Left kidney (tissue), 2 donors: ENCODE data around the gene RERE. TPM values are rescaled to one million over a fixed set of nuclear protein-coding genes. Genes with fewer than 3 reads are reported as not detected.

Experiments used
- DNase-seq: peaks from one replicate; pipeline ENCODE4 v3.0.0-alpha.2; 2013
- polyA plus RNA-seq: library from polyadenylated mRNA; unstranded; fragments of 120-200 nt; gene quantifications from one replicate; pipeline ENCODE4 v1.2.1, GENCODE V29; 2013; ENCODE audit not compliant: insufficient read length

RERE gene
- polyA plus RNA-seq, 1 donor: 163 TPM

- no peak for DNase-seq
Observed at GRCh38 chr1:8330271-8331125, 486.9 kb downstream of the RERE start.

- DNase-seq: no peak
Observed at GRCh38 chr1:8329858-8330257, 487.6 kb downstream of the RERE start.

GRCh38 chr1:8329439-8329838 lies 488.0 kb downstream of the RERE start:
- no peak for DNase-seq

GRCh38 chr1:8328271-8328670 lies 489.2 kb downstream of the RERE start:
- DNase-seq: no peak

- no peak for DNase-seq
Observed at GRCh38 chr1:8326265-8326664, 491.2 kb downstream of the RERE start.

GRCh38 chr1:8325771-8326170 lies 491.7 kb downstream of the RERE start:
- DNase-seq: no peak

GRCh38 chr1:8324176-8324810 lies 493.1 kb downstream of the RERE start:
- no peak for DNase-seq

- DNase-seq: no peak
Observed at GRCh38 chr1:8323706-8324105, 493.7 kb downstream of the RERE start.

GRCh38 chr1:8321612-8322011 lies 495.8 kb downstream of the RERE start:
- DNase-seq: no peak

- DNase-seq: no peak
Observed at GRCh38 chr1:8318436-8318835, 499.0 kb downstream of the RERE start.

- DNase-seq: peak; percentile 67
Observed at GRCh38 chr1:8317647-8318381, 499.6 kb downstream of the RERE start, which contains the start of gene SLC45A1. Gene SLC45A1, plus strand, starts transcription at chr1:8318114. Its CDS starts 6,216 bp downstream, at chr1:8324330.

GRCh38 chr1:8315573-8316475 lies 501.6 kb downstream of the RERE start:
- no peak for DNase-seq

- DNase-seq: peak; percentile 78
Observed at GRCh38 chr1:8314346-8315280, 502.8 kb downstream of the RERE start.

GRCh38 chr1:8313231-8313630 lies 504.2 kb downstream of the RERE start:
- DNase-seq: no peak

- DNase-seq: no peak
Observed at GRCh38 chr1:8312235-8313218, 504.9 kb downstream of the RERE start.

GRCh38 chr1:8311068-8311718 lies 506.2 kb downstream of the RERE start:
- DNase-seq: no peak

GRCh38 chr1:8307628-8308027 lies 509.8 kb downstream of the RERE start:
- DNase-seq: no peak

- DNase-seq: no peak
Observed at GRCh38 chr1:8303876-8304275, 513.6 kb downstream of the RERE start.

- DNase-seq: no peak
Observed at GRCh38 chr1:8303141-8303540, 514.3 kb downstream of the RERE start.
